DND-41 (cell line): ENCODE results near the gene AKIRIN1.
A peak's percentile ranks its signal among the peaks of the same experiment; 100 is the strongest.

Experiments
- ATAC-seq: fragments of 200-7000 bp; cut with Tn5 transposase; 3 replicates; pipeline ENCODE4 v1.9.1; 2021; ENCODE audit warnings: low read depth; ENCODE audit not compliant: insufficient read depth
- DNase-seq: peaks from one replicate; pipeline ENCODE4 v3.0.0-alpha.2; 2020
- H2AFZ ChIP-seq: 2 replicates; pipeline ENCODE4 v1.6.0; 2012; ENCODE audit warnings: low read depth, low read length
- H3K27ac ChIP-seq: 2 replicates; pipeline ENCODE4 v1.5.1; 2012; ENCODE audit warnings: low read length, inconsistent platforms
- H3K27me3 ChIP-seq: fragments of 200-600 bp; sonication (generic); 2 replicates; pipeline ENCODE4 v1.6.0; 2012; ENCODE audit warnings: low read length, mild to moderate bottlenecking, inconsistent platforms; ENCODE audit not compliant: insufficient read depth, poor library complexity
- H3K36me3 ChIP-seq: 2 replicates; pipeline ENCODE4 v1.5.1; 2012; ENCODE audit warnings: low read length, inconsistent platforms; ENCODE audit not compliant: insufficient read depth
- H3K4me1 ChIP-seq: 2 replicates; pipeline ENCODE4 v1.5.1; 2012; ENCODE audit warnings: mild to moderate bottlenecking, low read length; ENCODE audit not compliant: insufficient read depth
- H3K4me2 ChIP-seq: 2 replicates; pipeline ENCODE4 v1.6.0; 2012; ENCODE audit warnings: mild to moderate bottlenecking, moderate library complexity, low read length, inconsistent platforms; ENCODE audit not compliant: insufficient read depth
- H3K4me3 ChIP-seq, 2 experiments: fragments of 200-600 bp in 1 of 2; shearing (Covaris generic) in 1 of 2; 2 replicates each; pipeline ENCODE4 v1.5.1; 2012 to 2016; ENCODE audit warnings: inconsistent platforms in 2 of 2, low read length in 2 of 2, mild to moderate bottlenecking in 2 of 2, low read depth in 1 of 2, moderate library complexity in 1 of 2
- H3K79me2 ChIP-seq: 2 replicates; pipeline ENCODE4 v1.6.0; 2012; ENCODE audit warnings: low read length, inconsistent platforms; ENCODE audit not compliant: insufficient read depth
- H3K9ac ChIP-seq: 2 replicates; pipeline ENCODE4 v1.6.0; 2012; ENCODE audit warnings: low read depth, mild to moderate bottlenecking, inconsistent platforms, low read length, moderate library complexity
- H3K9me3 ChIP-seq: 2 replicates; pipeline ENCODE4 v1.5.1; 2012; ENCODE audit warnings: low read length, moderate library complexity, mild to moderate bottlenecking, inconsistent platforms; ENCODE audit not compliant: insufficient read depth, severe bottlenecking
- H4K20me1 ChIP-seq: 2 replicates; pipeline ENCODE4 v1.6.0; 2012; ENCODE audit warnings: low read length; ENCODE audit not compliant: insufficient read depth
- CTCF ChIP-seq: IDR thresholded peaks from 2 replicates; pipeline ENCODE4 v1.5.1; 2012; ENCODE audit warnings: borderline replicate concordance, low read length, moderate library complexity, mild to moderate bottlenecking; ENCODE audit not compliant: poor library complexity, severe bottlenecking; ENCODE audit errors: extremely low read depth
- EZH2 ChIP-seq: IDR thresholded peaks from 3 replicates; pipeline ENCODE4 v1.6.1; 2012; ENCODE audit warnings: borderline replicate concordance, low read depth, mild to moderate bottlenecking, moderate library complexity, low read length, inconsistent platforms; ENCODE audit not compliant: severe bottlenecking

The AKIRIN1 gene

GRCh38 chr1:38990386-38990737 lies 714 bp upstream of the AKIRIN1 start:
- no peak for ATAC-seq

GRCh38 chr1:38991638-38992411 lies 749 bp downstream of the AKIRIN1 start:
- Histone ChIP-seq H3K9ac (peak overlapping the region; percentile 97), H3K9me3 (no peaks in the 10 kb centered on the region), H3K79me2 (peaks cover 58% of the 10 kb centered on the region), H2AFZ (0 out of 2 replicates have a peak overlapping the region, but pooled peaks have one; percentile 6), H4K20me1 (peaks cover 40% of the 10 kb centered on the region), H3K27ac (peak overlapping the region; percentile 83), H3K27me3 (no peaks in the 10 kb centered on the region), H3K4me2 (peak overlapping the region; percentile 83), H3K4me1 (peaks cover 27% of the 10 kb centered on the region), H3K36me3 (peaks cover 28% of the 10 kb centered on the region), H3K4me3 (peak overlapping the region; percentile 91 to 96)
- no peak for TF ChIP-seq EZH2
- TF ChIP-seq CTCF, result no peak
- DNase-seq (no peak), ATAC-seq (peak; percentile 4; the same call in 1 of the 3 replicates)

More at GRCh38 chr1:38990386-38990737, 714 bp upstream of the AKIRIN1 start:
- Histone ChIP-seq H2AFZ (peak overlapping the region; percentile 86), H3K36me3 (peaks cover 14% of the 10 kb centered on the region), H3K4me1 (peaks cover 27% of the 10 kb centered on the region), H3K27me3 (peaks cover 13% of the 10 kb centered on the region), H3K4me2 (peak overlapping the region; percentile 83), H3K4me3 (peak overlapping the region; percentile 91 to 96; a peak in 2 of 4 replicates), H3K27ac (peak overlapping the region; percentile 68), H3K79me2 (peaks cover 44% of the 10 kb centered on the region), H3K9me3 (no peaks in the 10 kb centered on the region), H3K9ac (peak overlapping the region; percentile 97), H4K20me1 (peaks cover 30% of the 10 kb centered on the region)
- DNase-seq, result no peak
- TF ChIP-seq CTCF, result no peak
- TF ChIP-seq EZH2, result no peak

GRCh38 chr1:38992412-38993111 lies 1.5 kb downstream of the AKIRIN1 start:
- peaks cover 33% of the 10 kb centered on the region for H3K4me1 ChIP-seq
- DNase-seq (no peak), ATAC-seq (no peak)
- H3K4me2 ChIP-seq, result peak overlapping the region; percentile 83
- H3K4me3 ChIP-seq, result peak overlapping the region; percentile 91 to 96; a peak in 3 of 4 replicates
- H3K27ac ChIP-seq, result peak overlapping the region; percentile 29; the same call in 1 of the 2 replicates
- H2AFZ ChIP-seq, result no peak overlapping the region
- H3K36me3 ChIP-seq, result peaks cover 34% of the 10 kb centered on the region
- no peaks in the 10 kb centered on the region for H3K27me3 ChIP-seq
- H3K9ac ChIP-seq, result peak overlapping the region; percentile 97
- peaks cover 45% of the 10 kb centered on the region for H4K20me1 ChIP-seq
- TF ChIP-seq EZH2 (no peak), CTCF (no peak)
- H3K9me3 ChIP-seq, result no peaks in the 10 kb centered on the region
- H3K79me2 ChIP-seq, result peaks cover 65% of the 10 kb centered on the region
